GM21717 (cell line): Measurements from ENCODE around the gene F10.
"Not testable (repeated sequence)": the region's sequence is repeated elsewhere in the genome, so short reads cannot be mapped to it uniquely, and the experiment has no call there.

ENCODE experiments used
- ATAC-seq: cut with Tn5 transposase; IDR thresholded peaks from one replicate; pipeline ENCODE4 v1.9.1; 2021; ENCODE audit warnings: mild to moderate bottlenecking, moderate library complexity; ENCODE audit not compliant: unreplicated experiment

F10 gene

DNA sequence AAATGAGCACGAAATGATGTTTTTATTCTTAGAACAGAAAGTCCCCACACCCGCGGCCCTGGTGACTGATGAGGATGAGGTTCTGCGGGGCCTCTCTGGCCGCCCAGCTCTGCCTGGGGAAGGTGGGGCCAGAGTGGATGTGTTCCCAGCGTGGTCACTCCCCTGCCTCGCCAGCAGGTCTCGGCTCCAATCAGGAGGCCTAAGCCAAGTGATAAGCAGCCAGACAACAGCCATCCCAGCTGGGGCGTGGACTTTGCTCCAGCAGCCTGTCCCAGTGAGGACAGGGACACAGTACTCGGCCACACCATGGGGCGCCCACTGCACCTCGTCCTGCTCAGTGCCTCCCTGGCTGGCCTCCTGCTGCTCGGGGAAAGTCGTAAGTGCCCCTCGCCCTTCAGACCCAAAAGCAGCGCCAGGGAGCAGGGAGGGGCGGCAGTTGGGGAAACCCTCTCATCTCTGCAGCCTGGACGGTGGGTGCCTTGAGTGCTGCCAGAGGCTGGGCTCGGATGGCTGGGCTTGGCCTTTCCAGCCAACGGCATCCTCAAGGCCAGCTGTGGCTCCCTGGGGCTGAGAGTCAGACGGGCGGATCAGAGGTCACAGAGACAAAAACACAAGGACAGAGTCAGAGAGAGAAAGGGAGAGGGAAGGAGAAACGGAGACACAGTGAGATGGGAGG, at the start of gene F10:
TSS of gene F10 (plus strand) at position 250 of the 676 bp plus-strand sequence. CDS start at position 307, 57 bp downstream.
- no peak for ATAC-seq

DNA sequence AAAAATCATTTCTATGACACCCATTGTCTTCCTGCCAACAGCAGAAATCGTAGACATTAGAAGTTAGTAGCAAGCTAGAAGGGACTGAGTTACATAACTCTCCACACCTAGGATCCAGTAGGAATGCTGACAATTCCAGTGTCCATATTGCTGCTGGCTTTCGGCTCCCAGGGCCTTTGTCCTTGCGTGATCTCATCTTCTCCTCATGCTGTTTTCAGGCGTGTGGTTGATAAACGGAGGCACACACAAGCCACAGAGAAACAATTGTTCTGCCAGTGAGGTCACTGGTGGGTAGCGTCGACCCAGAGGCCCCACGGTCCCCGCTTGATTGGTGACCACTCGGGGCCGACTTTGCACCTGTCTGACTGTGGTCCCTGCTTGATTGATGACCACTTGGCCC, 48.7 kb upstream of the F10 start:
- ATAC-seq: no peak

DNA sequence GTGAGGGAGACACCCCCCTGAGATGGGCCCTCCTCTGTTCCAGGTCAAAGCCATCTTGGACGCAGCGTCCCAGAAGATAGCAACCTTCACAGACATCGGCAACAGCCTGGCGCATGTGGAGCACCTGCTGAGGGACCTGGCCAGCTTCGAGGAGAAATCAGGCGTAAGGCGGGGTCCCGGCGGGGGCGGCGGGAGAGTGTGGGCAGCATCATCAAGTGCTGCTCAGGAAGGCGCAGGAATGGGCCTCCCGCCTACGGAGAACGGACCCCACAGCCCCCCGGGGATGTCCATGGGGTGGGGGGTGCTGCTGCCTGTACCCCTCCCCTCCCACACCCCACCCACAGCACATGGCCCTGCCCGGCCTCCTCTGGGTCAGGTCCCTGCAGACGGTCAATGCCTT, 48.2 kb upstream of the F10 start:
- ATAC-seq: no peak

DNA sequence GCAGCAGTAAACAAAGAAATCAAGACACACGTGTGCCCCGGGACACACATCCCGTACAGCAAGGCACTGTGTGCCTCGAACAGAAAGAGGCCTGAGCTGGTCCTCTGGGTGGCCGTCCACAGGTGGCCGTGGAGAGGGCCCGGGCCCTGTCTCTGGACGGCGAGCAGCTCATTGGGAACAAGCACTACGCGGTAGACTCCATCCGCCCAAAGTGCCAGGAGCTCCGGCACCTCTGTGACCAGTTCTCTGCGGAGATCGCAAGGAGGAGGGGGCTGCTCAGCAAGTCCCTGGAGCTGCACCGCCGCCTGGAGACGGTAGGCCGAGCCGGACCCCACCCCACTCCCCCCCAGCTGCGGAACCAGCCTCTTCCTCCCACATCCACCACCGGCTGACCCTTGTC, 47.7 kb upstream of the F10 start:
- no peak for ATAC-seq

DNA sequence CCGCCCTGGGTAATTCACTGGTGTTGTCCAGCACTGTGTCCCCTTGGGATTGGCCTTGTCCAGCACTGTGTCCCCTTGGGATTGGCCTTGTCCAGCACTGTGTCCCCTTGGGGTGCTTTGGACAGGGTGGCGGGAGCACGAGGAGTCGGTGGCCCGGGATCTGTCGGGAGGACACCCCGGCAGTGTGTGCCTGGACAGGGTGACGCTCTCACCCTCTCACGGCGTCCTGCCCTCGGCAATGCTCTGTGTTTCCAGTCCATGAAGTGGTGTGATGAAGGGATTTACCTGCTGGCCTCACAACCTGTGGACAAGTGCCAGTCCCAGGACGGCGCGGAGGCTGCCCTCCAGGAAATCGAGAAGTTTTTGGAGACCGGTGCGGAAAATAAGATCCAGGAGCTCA, 46.9 kb upstream of the F10 start:
- ATAC-seq: no peak

DNA sequence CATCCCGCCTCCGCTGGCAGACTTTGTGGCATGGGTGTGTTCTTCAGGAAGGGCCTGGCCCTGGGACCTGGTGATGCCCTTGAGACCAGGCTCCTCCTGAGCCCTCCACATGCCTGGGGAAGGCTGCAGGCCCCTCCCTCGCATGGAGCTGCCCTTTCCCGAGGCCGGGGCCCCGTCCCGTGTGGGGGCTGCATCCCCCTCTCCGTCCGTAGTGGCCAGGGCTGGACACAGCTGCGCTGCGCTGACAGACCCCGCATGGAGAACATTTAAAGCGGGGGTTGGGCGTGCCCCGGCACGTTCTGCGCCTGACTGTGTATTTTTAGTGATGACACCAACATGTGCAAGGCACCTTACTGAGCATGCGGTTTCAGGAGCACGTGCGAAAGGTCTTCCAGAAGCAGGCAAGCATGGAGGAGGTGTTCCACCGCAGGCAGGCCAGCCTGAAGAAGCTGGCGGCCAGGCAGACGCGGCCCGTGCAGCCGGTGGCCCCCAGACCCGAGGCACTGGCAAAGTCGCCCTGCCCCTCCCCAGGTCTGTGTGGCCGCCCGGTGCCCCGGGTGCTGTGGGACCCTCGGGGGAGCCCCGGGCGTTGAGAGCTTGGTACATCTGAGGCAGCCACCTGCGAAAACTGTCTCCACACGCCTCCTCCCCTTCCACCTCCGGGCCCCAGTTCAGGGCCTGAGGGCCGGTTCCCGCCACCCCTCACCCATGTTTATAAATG, 45.8 kb upstream of the F10 start:
- no peak for ATAC-seq

DNA sequence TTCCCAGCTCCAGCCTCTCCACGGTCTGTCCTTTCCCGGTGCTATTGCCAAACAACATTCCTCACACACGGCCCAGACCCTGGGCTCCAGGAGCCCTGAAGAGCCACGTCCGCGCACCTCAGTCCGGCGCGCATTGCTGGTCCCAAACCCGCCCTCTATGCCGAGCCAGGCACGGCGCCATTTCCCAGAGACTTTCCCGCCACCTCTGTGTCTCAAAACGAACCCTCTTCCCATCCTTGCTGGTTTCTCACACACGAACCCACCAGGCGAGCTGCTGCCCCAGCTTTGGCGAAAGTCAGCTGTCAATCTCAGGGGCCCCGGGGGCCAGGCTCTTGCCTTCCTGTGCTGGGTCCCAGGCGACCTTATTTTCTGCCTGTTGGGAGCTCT, 45.0 kb upstream of the F10 start:
- ATAC-seq: no peak

DNA sequence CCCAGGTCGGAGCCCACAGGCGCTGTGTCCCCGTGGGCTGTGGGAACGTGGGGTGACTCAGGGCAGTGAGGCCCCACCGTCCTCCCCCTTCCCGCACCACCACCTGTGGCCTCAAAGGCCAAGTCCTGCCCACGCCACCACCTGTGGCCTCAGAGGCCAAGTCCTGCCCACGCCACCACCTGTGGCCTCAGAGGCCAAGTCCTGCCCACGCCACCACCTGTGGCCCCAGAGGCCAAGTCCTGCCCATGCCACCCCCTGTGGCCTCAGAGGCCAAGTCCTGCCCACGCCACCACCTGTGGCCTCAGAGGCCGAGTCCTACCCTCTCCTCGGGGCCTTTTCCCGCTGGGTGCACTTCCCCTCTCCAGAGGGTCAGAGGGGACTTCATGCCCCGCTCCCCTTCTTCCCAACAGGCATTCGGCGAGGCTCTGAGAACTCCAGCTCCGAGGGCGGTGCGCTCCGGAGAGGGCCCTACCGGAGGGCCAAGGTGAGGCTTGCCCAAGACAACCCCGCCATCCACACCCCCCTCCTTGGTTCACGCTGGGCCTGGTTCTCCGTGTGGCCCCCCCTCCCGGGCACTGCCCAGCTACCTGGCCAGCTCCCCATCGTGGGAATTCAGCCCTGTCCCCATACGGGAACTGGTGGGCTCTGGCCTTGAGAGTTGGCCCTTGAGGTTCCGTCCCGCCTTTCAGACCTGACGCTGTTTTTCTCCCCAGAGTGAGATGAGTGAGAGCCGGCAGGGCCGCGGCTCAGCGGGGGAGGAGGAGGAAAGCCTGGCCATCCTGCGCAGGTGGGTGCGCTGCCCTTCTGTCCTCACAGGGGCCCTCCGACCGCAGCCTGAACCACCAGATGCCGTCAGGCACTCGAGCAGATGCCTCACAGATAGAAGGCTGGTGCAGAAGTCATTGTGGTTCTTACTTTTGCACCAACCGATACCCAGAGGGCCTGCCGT, 44.4 kb upstream of the F10 start:
- no peak for ATAC-seq

DNA sequence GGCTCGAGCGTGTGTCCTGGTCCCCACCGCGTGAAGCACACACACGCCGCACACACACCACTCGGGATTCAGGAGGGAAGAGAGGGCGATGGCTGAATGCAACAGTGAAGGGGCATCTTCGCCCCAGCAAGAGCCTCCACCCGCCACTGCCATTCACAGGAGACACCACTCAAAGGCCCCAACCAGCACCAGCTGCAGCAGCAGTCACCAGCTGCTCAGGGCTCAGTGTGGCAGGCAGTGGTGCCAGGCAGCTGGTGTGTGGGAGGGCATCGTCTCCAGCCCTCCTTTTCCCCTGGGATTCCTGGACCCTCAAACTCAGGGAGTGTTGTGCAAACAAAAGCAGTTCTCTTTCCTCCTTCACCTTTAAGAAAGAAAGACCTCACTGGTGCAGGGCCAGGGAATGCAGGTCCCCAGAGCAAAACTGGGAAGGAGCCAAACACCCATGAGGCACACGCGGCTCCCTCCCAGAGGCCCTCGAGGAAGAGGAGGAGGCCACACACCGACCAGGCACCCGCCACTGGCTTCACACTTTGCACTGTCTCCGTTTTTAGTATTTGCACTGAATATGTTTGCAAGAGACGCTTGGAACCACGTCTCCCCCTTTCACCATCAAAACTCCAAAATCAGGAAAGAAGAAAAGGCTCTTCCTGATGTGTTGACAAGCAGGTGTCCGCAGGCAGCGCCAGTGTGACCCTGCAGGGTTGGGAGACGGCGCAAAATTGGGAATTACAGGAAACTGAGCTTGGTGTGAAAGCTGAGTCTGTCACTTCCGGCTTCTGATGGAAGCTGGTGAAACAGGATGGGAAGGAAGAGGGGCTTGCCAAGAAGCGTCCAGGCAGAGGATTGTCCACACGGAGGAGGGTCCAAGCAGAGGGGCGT, 43.5 kb upstream of the F10 start:
- no peak for ATAC-seq

DNA sequence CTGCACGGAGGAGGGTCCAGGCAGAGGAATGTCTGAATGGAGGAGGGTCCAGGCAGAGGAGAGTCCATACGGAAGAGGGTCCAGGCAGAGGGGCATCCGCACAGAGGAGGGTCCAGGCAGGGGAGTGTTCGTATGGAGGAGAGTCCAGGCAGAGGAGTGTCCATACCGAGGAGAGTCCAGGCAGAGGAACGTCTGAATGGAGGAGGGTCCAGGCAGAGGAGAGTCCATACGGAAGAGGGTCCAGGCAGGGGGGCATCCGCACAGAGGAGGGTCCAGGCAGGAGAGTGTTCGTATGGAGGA, 42.9 kb upstream of the F10 start:
- not testable (repeated sequence) for ATAC-seq

DNA sequence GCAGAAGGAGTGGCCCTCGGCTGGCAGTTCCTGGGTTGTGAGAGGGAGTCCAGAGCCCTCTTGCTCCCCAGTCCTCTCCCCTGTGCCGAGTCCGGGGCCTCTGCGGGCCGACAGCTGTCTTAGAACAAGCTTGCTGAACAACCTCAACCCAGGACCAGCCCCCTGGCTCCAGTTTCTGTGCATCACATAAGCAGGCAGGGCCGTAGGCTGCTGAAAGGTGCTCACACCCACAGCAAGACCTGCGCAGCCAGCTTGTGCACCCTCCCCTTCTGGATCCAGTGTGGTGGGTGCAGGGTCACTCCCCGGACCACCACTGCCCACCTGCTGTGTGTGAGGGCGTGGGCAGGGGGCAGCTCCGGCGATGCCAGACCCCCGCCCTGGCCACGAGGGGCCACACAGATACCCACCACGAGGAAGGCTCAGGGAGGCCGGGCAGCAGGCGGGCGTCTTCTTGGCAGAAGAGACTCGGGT, 42.2 kb upstream of the F10 start:
- ATAC-seq: no peak

DNA sequence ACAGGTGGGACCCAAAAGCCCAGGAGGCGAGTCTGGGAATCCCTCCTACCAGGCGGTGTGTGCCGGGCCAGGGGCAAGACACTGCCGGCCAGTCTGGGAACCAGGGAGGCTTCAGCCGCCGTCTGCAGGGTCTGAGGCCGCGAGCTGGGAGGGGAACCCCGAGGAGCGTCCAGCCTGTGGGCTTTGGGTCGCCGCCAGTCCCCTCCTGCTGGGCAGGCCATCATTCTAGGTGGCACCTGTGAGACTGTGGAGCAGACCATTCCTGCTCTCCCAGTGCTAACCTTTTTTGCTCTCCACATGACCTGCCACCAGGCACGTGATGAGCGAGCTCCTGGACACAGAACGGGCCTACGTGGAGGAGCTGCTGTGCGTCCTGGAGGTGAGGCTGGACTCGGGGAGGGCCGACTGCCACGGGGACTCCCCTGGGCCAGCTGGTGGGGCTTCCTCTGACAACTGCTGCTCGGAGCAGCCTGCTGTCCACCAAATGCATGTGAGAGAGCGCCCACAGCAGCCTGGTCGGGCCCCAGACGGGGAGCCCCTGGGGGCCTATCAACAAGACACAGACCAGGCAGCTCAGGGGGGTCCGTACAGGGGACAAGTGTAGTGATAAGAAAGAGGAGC, 41.6 kb upstream of the F10 start:
- ATAC-seq: no peak

DNA sequence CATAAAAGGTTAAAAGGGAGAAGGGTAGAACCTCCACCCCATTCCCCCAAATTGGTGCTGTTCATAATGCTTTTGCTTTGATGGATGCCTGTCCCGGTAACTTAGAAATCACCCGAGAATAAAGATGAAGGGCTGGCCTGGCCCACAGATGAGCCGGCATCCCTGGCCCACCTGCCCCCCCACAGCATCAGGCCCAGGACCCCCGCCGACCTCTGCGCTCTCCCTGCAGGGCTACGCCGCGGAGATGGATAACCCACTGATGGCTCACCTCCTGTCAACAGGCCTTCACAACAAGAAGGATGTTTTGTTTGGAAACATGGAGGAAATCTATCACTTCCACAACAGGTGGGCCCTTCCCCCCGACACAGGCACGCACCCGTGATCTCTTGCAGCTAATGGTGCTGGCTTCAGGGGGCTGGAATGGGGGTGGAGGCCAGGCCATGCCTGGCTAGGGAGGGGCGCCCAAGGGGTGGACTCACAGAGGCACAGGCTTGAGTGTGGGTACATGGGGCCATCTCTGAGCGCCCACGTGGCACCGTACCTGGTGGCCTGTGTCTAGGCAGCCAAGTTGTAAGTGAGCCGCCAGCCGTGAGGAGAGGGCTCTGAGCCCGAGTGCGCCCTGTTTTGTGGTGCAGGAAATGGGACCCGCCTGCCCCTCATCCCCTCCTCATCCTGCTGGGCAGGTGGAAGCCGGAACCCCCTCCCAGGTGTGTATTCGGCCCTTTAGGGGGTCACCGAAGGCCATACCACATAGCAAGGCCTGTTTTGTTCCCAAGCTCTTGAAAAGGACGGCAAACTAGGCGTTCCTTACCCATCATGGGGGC, 40.2 kb upstream of the F10 start:
- no peak for ATAC-seq

DNA sequence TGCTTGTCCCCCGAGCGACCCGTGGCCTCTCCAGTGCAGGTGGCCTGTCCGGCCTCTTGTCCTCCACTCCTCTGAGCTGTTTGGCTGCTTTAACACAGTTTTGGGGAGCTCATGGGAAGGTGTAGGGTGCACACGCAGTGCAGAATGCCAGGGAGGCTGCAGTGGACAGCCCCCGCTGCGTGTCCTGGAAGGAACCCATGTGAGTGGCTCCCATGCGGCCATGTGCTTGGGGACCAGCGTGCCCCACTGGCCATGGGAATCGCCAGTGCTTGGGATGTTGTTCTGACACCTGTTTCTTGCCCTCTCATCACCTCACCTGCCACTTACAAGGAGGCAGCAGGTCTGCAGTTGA, 39.6 kb upstream of the F10 start:
- ATAC-seq: no peak

DNA sequence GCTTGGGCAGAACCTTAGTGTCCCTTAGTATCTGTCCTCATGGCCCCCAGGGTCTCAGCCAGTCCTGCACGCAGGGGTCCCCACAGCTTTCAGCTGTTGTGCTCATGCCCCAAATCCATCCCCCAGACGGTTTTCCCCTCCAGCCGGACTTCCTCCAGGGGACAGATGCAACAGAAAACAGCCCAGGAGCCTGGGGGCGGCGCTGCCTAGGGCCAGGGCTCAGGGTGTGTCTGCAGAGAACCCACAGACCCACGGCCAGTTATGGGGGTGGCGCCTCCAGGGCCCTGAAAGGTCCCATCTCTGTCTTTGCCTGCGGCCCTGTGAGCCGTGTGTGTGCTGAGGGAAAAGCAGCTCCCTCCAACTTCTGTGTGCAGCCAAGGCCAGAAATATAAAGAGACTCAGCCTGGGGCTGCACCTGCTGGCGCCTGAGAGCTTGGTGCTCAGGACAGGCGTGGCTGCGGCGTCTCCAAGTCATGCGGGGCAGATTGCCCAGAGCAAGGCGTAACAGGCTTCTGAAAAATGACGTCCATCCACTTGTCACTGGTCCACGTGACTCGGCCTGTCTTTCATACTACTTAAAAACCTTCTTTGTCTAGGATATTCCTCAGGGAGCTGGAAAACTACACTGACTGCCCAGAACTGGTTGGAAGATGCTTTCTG, 39.1 kb upstream of the F10 start:
- no peak for ATAC-seq

DNA sequence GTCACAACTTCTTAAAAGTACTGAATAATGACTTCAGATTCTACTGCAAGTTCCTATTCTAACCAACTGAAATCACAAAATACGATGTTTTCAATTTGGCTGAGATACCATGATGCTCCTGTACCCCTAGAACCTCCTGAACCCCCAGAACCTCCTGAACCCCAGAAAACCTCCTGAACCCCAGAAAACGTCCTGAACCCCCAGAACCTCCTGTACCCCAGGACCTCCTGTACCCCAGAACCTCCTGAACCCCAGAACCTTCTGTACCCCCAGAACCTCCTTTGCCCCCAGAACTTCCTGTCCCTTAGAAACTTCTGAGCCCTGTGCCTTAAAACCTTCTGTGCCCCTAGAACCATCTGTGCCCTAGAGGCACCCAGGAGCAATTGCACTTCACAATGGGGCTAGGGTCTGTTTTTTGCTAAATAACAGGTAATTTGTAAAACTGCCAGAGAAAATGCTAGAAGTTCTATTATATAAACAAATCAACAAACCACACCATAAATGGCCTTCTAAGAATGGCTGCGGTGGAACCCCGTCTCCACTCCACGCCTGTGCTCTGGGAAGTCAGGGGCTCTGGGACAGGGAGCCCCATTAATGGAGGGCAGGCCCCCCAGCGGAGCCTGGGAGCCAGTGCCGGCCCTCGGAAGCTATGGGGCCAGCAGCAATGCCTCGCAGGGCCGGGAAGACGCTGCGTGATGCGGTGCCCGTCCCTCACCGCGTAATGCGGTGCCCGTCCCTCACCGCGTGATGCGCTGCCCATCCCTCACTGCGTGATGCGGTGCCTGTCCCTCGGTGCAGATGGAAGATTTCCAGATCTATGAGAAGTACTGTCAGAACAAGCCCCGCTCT, 38.3 kb upstream of the F10 start:
- no peak for ATAC-seq

DNA sequence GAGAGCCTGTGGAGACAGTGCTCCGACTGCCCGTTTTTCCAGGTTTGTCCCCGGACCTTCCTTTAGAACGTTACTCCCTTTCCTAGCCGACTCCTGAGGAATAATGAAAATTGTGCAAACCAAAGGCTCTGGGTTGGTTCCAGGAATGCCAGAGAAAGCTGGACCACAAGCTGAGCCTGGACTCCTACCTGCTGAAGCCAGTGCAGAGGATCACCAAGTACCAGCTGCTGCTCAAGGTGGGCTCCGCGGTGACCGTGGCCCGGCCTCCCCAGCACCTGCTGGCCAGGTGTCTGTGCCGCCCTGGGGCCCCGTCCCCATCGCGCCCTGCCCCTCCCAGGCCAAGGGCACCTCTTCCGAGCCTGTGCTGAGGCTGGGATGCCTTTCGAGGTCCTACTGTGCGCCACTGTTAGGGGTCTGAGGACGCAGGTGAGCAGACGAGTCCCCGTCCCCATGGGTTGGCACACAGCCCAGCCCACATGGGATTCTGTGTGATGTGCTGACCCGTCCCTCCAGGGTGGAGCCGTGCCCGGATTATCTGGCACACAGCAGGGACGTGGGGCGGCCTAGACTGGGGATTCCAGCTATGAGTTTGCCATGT, 37.6 kb upstream of the F10 start:
- ATAC-seq: no peak
